Brain microvascular endothelial cell (primary cell): ENCODE results near the gene OPRD1.
A peak's percentile ranks its signal among the peaks of the same experiment; 100 is the strongest.

Experiments
- DNase-seq: peaks from one replicate; pipeline ENCODE4 v3.0.0-alpha.2; 2020
- H3K27ac ChIP-seq: fragments of 250-450 bp; sonication (Bioruptor Pico); 2 replicates; pipeline ENCODE4 v1.5.1; 2020; ENCODE audit warnings: mild to moderate bottlenecking, moderate library complexity
- H3K27me3 ChIP-seq: fragments of 250-450 bp; sonication (Bioruptor Pico); replicated peaks from 2 replicates; pipeline ENCODE4 v1.5.1; 2020; ENCODE audit warnings: mild to moderate bottlenecking
- H3K36me3 ChIP-seq: fragments of 250-450 bp; sonication (Bioruptor Pico); replicated peaks from 2 replicates; pipeline ENCODE4 v1.5.1; 2020; ENCODE audit warnings: mild to moderate bottlenecking
- H3K4me3 ChIP-seq: 2 replicates; pipeline ENCODE4 v1.5.1; 2011; ENCODE audit warnings: low read depth, mild to moderate bottlenecking, control low read depth, low read length, moderate library complexity
- CTCF ChIP-seq: IDR thresholded peaks from 2 replicates; pipeline ENCODE4 v1.5.1; 2011; ENCODE audit warnings: low read depth, mild to moderate bottlenecking, moderate library complexity, low read length, control low read depth, inconsistent platforms; ENCODE audit errors: missing control alignments
- in situ Hi-C: cut with HindIII; loops from 2 replicates; pipeline ENCODE4 v1.10.0; 2017; ENCODE audit warnings: low sequenced_read_pairs, low pct_ligation_motif_present

Gene OPRD1

GRCh38 chr1:28886731-28887418, 74.9 kb downstream of the OPRD1 start:
- TF ChIP-seq CTCF: no peak
- peak; percentile 32 for DNase-seq
- in situ Hi-C loops: no loop called here
- Histone ChIP-seq H3K36me3 (no peaks in the 10 kb centered on the region), H3K27me3 (no peaks in the 10 kb centered on the region), H3K4me3 (peak overlapping the region; percentile 69), H3K27ac (no peak overlapping the region)

GRCh38 chr1:28887419-28887834, 75.5 kb downstream of the OPRD1 start:
- DNase-seq: no peak
- no peak for TF ChIP-seq CTCF
- in situ Hi-C loops: no loop called here

GRCh38 chr1:28887835-28888682, 76.1 kb downstream of the OPRD1 start:
- DNase-seq: no peak
- no peak for TF ChIP-seq CTCF
- H3K4me3 ChIP-seq: peak overlapping the region; percentile 69
- no peaks in the 10 kb centered on the region for H3K27me3 ChIP-seq
- H3K36me3 ChIP-seq: no peaks in the 10 kb centered on the region
- H3K27ac ChIP-seq: no peak overlapping the region
- in situ Hi-C loops: no loop called here

More at GRCh38 chr1:28887419-28887834, 75.5 kb downstream of the OPRD1 start:
- no peaks in the 10 kb centered on the region for H3K27me3 ChIP-seq
- H3K4me3 ChIP-seq: peak overlapping the region; percentile 69
- H3K36me3 ChIP-seq: no peaks in the 10 kb centered on the region
- H3K27ac ChIP-seq: no peak overlapping the region

- no peaks in the 10 kb centered on the region for H3K27me3 ChIP-seq
- in situ Hi-C loops: no loop called here
- DNase-seq: no peak
- no peak overlapping the region for H3K27ac ChIP-seq
- no peaks in the 10 kb centered on the region for H3K36me3 ChIP-seq
- H3K4me3 ChIP-seq: no peak overlapping the region
- no peak for TF ChIP-seq CTCF
These were observed 76.9 kb downstream of the OPRD1 start for GRCh38 chr1:28888915-28889314.

GRCh38 chr1:28889357-28889756, 77.4 kb downstream of the OPRD1 start:
- TF ChIP-seq CTCF: no peak
- no peaks in the 10 kb centered on the region for H3K27me3 ChIP-seq
- no peak overlapping the region for H3K4me3 ChIP-seq
- in situ Hi-C loops: no loop called here
- no peak overlapping the region for H3K27ac ChIP-seq
- no peak for DNase-seq
- H3K36me3 ChIP-seq: no peaks in the 10 kb centered on the region
